ENCODE data around the gene ACVRL1.

Gene ACVRL1

DNA sequence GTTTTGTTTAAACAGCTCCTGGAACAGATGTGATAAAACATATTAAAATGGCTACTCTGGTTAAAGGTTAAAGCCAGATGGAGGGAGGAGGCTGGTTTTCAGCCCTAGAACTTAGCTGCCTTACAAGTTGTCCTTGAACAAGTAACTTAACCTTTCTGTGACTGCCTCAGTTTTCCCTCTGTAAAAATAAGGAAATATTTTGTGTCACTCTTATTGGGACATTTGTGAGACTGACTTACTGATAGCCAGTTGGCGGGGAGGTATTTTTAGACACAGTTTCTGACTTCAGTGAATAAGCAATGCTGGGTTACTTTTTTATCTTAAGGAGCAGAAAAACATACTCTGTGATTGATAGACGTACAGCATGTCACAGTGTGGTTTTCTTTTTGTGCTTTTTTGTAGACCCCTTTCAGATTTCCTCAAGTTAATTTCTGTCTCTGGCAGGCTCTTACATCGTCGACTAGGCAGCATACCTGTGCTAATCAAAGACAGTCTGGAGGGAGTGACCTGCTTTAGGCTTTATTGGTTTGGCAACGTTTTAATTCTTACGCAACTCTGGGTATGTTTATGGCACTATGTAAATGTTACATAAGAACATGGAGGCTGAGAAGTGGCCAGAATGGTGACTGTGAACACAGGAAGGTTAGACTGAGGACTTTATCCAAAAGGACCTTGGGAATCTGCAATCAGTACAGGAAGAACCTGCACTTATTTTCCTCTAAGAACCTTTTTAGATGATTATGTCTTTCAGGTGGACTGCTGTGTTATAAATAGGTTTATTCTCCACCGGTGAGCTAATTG, 47.5 kb downstream of the ACVRL1 start:
- in situ Hi-C loops (cut with MboI; ENCODE audit: low sequenced_read_pairs): no loop called here

DNA sequence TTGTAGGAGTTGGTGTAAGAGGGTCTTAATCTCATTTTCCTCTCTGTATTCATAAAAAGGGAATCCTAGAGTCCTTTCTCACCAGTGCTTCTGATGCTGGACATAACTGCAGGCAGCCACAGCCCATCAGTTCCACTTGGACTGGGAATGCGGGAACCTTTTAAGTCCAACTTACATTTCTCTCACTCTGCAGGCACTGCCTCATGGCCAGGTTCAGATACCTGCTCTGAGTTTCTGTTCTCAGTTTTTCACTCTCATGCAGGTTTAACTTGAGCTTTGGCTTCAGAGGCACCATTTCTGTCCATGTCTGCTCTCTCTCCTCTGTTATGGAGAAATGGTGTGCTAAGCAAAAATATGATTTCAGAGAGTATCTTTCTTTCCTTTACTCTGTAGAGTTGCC, 48.4 kb downstream of the ACVRL1 start:
- in situ Hi-C loops (cut with MboI; ENCODE audit: low sequenced_read_pairs): no loop called here

- in situ Hi-C loops (cut with MboI; ENCODE audit: low sequenced_read_pairs): no loop called here
Measured at GRCh38 chr12:51958542-51958941, 51.2 kb downstream of the ACVRL1 start.

- in situ Hi-C loops (cut with MboI; ENCODE audit: low sequenced_read_pairs): no loop called here
Measured at GRCh38 chr12:51959211-51959610, 51.9 kb downstream of the ACVRL1 start.

DNA sequence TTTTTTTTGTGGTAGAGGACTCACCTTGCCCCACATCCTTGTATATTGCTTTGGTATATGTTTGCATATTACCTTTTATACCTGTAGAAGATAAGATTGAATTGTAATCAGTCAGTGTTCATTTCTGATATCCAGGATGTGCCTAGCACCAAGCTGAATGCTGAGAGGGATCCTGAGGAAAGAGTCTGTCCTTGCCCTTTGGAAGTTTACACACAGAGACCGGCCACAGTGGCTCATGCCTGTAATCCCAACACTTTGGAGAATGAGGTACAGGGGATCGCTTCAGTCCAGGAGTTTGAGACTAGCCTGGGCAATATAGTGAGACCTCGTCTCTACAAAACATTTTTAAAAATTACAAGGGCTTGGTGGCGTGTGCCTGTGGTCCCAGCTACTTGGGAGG, 52.6 kb downstream of the ACVRL1 start:
- in situ Hi-C loops (cut with MboI; ENCODE audit: low sequenced_read_pairs): no loop called here

DNA sequence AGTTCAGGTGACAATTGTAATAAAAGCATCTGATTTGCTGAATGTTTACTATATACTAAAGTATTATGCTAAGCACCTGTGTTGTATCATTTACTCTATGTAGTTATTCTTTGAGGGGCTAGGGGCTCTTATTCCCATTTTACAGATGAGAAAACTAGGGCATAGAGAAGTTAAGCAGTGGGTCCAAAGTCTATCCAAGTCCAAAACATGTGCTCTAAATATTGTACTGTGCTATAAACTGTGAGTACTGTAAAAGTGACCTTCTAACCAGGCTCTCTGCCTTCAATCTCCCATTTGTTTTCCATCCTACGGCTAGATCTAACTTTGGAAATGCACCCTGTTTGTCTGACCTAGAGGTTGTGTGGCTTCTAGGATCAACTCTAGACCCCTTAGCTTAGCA, 53.2 kb downstream of the ACVRL1 start:
- in situ Hi-C loops (cut with MboI; ENCODE audit: low sequenced_read_pairs): no loop called here

GRCh38 chr12:51960890-51961289, 53.6 kb downstream of the ACVRL1 start:
- in situ Hi-C loops (cut with MboI; ENCODE audit: low sequenced_read_pairs): no loop called here

- in situ Hi-C loops (cut with MboI; ENCODE audit: low sequenced_read_pairs): no loop called here
Measured at GRCh38 chr12:51961834-51962233, 54.5 kb downstream of the ACVRL1 start.

DNA sequence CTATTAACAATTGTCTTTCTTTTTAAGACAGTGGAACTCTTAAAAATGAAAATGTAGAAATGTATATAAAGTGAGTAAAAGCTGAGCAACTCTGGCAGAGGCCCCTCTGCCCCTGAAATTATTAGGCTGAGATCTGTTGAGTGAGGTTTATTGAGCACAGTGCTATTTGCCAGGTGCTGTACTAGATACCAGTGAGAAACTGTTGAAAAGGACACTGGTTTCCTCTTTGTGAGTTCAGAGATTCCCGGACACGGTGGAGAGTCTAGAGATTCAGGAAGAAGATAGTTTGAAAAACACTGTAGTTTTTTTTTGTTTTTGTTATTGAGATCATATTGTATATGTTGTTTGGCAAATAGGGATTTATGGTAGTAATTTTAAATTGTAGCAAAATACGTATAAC, 55.4 kb downstream of the ACVRL1 start:
- in situ Hi-C loops (cut with MboI; ENCODE audit: low sequenced_read_pairs): no loop called here

DNA sequence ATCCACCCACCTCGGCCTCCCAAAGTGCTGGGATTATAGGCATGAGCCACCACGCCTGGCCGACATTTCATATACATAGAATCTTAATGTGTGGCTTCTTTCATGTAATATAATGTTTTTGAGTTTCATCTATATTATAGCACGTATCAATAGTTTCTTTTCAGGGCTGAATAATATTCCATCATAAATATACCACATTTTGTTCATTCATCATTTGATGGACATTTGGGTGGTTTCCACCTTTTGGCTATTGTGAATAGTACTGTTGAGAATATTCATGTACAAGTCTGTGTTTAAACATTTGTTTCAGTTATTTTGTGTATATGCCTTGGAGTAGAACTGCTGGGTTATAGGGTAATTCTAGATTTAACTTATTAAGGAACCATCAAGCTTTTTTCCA, 56.2 kb downstream of the ACVRL1 start:
- in situ Hi-C loops (cut with MboI; ENCODE audit: low sequenced_read_pairs): no loop called here

DNA sequence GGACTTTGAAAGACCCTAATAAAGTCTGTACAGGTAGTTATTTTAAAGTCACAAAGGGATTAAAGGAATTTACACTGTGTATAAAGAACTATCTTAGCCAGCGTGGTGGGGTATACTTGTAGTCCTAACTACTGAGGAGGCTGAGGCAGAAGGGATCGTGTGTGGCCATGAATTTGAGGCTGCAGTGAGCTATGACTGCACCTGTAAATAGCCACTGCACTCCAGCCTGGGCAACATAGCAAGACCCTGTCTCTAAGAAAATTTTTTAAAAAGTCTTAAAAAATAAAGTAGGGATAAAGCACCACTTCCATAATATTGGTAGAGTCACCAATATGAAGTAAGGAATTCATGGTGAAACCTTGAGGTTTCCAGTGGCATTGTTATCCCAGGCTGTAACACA, 62.3 kb downstream of the ACVRL1 start:
- in situ Hi-C loops (cut with MboI; ENCODE audit: low sequenced_read_pairs): no loop called here

DNA sequence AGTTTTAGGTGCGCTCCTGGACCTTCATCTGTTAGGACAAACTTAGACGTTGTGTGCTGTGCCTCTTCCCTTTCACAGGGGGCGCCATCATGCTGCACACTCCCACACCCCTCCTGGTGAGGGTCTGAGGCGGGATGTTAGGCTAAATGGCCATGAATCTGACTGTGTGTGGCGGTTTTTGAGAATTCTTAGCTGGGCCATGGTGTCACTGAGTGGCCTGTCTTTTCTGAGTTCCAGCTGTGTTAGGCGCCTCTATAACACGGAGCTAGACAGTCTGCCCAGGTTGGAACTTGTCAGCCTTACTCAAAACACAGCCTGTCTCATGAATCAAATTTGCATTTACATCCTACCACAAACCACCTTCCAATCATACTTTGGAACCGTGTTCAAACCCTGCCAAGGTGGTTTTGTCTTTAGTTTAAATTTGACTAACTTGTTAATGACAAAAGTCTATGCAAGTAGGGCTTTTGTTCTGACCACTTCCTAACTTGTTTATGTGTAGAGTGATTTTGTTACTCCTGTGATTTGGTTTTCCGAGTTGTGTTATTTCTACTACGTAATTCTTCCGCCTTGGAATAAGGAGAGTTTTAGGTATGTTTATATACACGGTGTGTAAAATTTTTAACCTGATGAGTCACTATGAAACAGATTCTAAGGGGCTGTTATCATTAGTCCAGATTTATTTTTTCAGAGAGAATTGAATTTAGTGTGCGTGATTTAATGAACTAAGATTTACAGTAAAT, 63.8 kb downstream of the ACVRL1 start:
- in situ Hi-C loops (cut with MboI; ENCODE audit: low sequenced_read_pairs): no loop called here

- in situ Hi-C loops (cut with MboI; ENCODE audit: low sequenced_read_pairs): no loop called here
Measured at GRCh38 chr12:51971679-51972421, 64.5 kb downstream of the ACVRL1 start.

DNA sequence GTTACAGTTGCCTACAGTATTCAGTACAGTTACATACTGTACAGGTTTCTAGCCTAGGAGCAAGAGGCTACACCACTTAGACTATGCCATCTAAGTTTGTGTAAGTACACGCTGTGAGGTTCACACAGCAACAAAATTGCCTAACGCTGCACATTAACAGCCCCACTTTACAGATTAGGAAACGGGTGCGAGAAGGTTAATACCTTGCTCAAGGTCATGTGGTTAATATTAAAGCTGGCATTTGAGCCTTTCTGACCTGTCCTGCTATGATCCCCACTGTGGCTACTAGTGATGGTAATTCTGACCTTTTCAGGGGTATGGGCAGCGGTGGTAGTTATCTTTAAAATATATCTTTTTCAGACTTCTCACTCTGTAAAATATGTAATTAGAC, 65.1 kb downstream of the ACVRL1 start:
- in situ Hi-C loops (cut with MboI; ENCODE audit: low sequenced_read_pairs): no loop called here

DNA sequence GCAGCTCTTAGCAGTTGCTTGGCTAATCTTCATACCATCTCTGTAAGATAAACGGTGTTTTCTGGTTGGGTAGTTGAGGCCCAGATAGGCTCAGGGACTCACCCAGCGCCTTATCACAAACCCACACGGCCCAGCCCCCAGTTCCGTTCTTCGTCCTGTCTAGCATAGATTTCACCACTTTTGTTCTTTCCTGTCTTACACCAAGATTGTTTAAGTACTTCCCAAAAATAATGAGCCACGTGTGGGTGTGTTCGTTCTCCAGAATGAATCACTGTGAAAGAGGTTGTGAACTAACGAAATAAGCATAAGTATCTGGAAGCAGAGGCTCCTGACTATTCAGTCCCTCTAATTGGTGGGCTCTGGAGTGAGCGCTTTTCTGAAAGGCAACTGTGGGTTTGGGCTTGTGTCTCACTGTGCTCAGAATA, 65.6 kb downstream of the ACVRL1 start:
- in situ Hi-C loops (cut with MboI; ENCODE audit: low sequenced_read_pairs): no loop called here
